HG03064 (cell line): ENCODE results near the gene GPC5.
"Not testable (repeated sequence)": the region's sequence is repeated elsewhere in the genome, so short reads cannot be mapped to it uniquely, and the experiment has no call there.

Source experiments
- ATAC-seq: cut with Tn5 transposase; IDR thresholded peaks from one replicate; pipeline ENCODE4 v1.9.1; 2021; ENCODE audit warnings: low read depth; ENCODE audit not compliant: unreplicated experiment

GPC5 gene

GRCh38 chr13:91643394-91643793 lies 245.0 kb downstream of the GPC5 start:
- no peak for ATAC-seq

- no peak for ATAC-seq
Measured at GRCh38 chr13:91644806-91645205, 246.4 kb downstream of the GPC5 start.

GRCh38 chr13:91647361-91647990 lies 249.1 kb downstream of the GPC5 start:
- no peak for ATAC-seq

- no peak for ATAC-seq
Measured at GRCh38 chr13:91648012-91648411, 249.6 kb downstream of the GPC5 start.

GRCh38 chr13:91649456-91649855 lies 251.0 kb downstream of the GPC5 start:
- ATAC-seq = no peak

GRCh38 chr13:91652404-91653301 lies 254.2 kb downstream of the GPC5 start:
- ATAC-seq = no peak

- ATAC-seq = no peak
Measured at GRCh38 chr13:91655731-91656130, 257.3 kb downstream of the GPC5 start.

GRCh38 chr13:91657283-91657682 lies 258.9 kb downstream of the GPC5 start:
- ATAC-seq = no peak

GRCh38 chr13:91659256-91660075 lies 261.0 kb downstream of the GPC5 start:
- no peak for ATAC-seq

GRCh38 chr13:91660076-91660415 lies 261.6 kb downstream of the GPC5 start:
- ATAC-seq = no peak

GRCh38 chr13:91661692-91662490 lies 263.5 kb downstream of the GPC5 start:
- no peak for ATAC-seq

- ATAC-seq = no peak
Measured at GRCh38 chr13:91664039-91664438, 265.6 kb downstream of the GPC5 start.

GRCh38 chr13:91667486-91667885 lies 269.1 kb downstream of the GPC5 start:
- ATAC-seq = no peak

- ATAC-seq = no peak
Measured at GRCh38 chr13:91668866-91669495, 270.6 kb downstream of the GPC5 start.

- not testable (repeated sequence) for ATAC-seq
Measured at GRCh38 chr13:91674347-91674746, 275.9 kb downstream of the GPC5 start.

GRCh38 chr13:91684746-91685145 lies 286.3 kb downstream of the GPC5 start:
- ATAC-seq = no peak

- no peak for ATAC-seq
Measured at GRCh38 chr13:91690944-91691343, 292.5 kb downstream of the GPC5 start.

- ATAC-seq = no peak
Measured at GRCh38 chr13:91693466-91693865, 295.0 kb downstream of the GPC5 start.

- no peak for ATAC-seq
Measured at GRCh38 chr13:91698308-91698707, 299.9 kb downstream of the GPC5 start.

GRCh38 chr13:91698767-91699166 lies 300.3 kb downstream of the GPC5 start:
- ATAC-seq = no peak
